K562 (cell line): ENCODE measurements around the gene NPIPB2.

Source experiments
- CEBPB ChIP-seq: fragments of 450-650 bp; IDR thresholded peaks from 2 replicates; pipeline ENCODE4 v1.6.1; 2016; ENCODE audit warnings: missing genetic modification characterization, missing compliant biosample characterization
- MTA3 ChIP-seq: fragments of 450-650 bp; formaldehyde crosslinking; IDR thresholded peaks from 2 replicates; pipeline ENCODE4 v1.6.1; 2017; ENCODE audit warnings: mild to moderate bottlenecking, borderline replicate concordance
- NCOA6 ChIP-seq: fragments of 450-650 bp; IDR thresholded peaks from 2 replicates; pipeline ENCODE4 v1.6.1; 2017; ENCODE audit warnings: mild to moderate bottlenecking
- RAD21 ChIP-seq, 2 experiments: fragments of 250-450 bp in 1 of 2; fragments of 450-650 bp in 1 of 2; sonication (Bioruptor Pico) in 1 of 2; formaldehyde crosslinking in 1 of 2; IDR thresholded peaks in 1 of 2; conservative IDR thresholded peaks in 1 of 2; 2 replicates each; pipeline versions ENCODE4 v1.4.0 to v1.8.0; 2020 to 2022; ENCODE audit warnings: mild to moderate bottlenecking in 2 of 2, moderate library complexity in 1 of 2
- RBBP5 ChIP-seq: fragments of 200-600 bp; sonication (generic); IDR thresholded peaks from 2 replicates; pipeline ENCODE4 v1.6.1; 2012; ENCODE audit warnings: borderline replicate concordance, mild to moderate bottlenecking, low read length, control low read depth, inconsistent platforms; ENCODE audit not compliant: insufficient read depth, poor library complexity, severe bottlenecking
- SREBF1 ChIP-seq: fragments of 150-350 bp; IDR thresholded peaks from 2 replicates; pipeline ENCODE4 v1.6.1; 2014; ENCODE audit warnings: antibody characterized with exemption, low read depth, low read length, borderline replicate concordance
- TF ChIP-seq, protein P1 (sequence below), 3 experiments: IDR thresholded peaks in 2 of 3; conservative IDR thresholded peaks in 1 of 3; 2 replicates each; pipeline ENCODE4 v1.5.1; 2011 to 2012; ENCODE audit warnings: low read length in 3 of 3, mild to moderate bottlenecking in 3 of 3, control low read depth in 2 of 3, improper control_type of control experiment in 1 of 3, inconsistent platforms in 1 of 3, low read depth in 1 of 3, mixed read lengths in 1 of 3, moderate library complexity in 1 of 3; ENCODE audit not compliant: insufficient read depth in 2 of 3
- TF ChIP-seq, protein P2 (sequence below), 2 experiments: fragments of 450-650 bp; formaldehyde crosslinking in 1 of 2; IDR thresholded peaks; 2 replicates each; pipeline versions ENCODE4 v1.4.0 to v1.6.1; 2014 to 2020; ENCODE audit warnings: mild to moderate bottlenecking in 2 of 2, borderline replicate concordance in 1 of 2, low read depth in 1 of 2

GRCh38 chr16:11913425-11914079 is 28.3 kb downstream of the NPIPB2 start:
- TF ChIP-seq CEBPB (tag) = no peak
- no peak for TF ChIP-seq RAD21 (CRISPR knock-in tag; conservative IDR thresholded peaks at IDR 0.05 in 1 of 2, IDR thresholded peaks at IDR 0.05 in 1 of 2)
- 0 out of 2 replicates have a peak, but pooled peaks have one; percentile 31 for TF ChIP-seq NCOA6
- TF ChIP-seq, protein P1, sequence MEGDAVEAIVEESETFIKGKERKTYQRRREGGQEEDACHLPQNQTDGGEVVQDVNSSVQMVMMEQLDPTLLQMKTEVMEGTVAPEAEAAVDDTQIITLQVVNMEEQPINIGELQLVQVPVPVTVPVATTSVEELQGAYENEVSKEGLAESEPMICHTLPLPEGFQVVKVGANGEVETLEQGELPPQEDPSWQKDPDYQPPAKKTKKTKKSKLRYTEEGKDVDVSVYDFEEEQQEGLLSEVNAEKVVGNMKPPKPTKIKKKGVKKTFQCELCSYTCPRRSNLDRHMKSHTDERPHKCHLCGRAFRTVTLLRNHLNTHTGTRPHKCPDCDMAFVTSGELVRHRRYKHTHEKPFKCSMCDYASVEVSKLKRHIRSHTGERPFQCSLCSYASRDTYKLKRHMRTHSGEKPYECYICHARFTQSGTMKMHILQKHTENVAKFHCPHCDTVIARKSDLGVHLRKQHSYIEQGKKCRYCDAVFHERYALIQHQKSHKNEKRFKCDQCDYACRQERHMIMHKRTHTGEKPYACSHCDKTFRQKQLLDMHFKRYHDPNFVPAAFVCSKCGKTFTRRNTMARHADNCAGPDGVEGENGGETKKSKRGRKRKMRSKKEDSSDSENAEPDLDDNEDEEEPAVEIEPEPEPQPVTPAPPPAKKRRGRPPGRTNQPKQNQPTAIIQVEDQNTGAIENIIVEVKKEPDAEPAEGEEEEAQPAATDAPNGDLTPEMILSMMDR (IDR thresholded peaks at IDR 0.05 in 2 of 3, conservative IDR thresholded peaks at IDR 0.05 in 1 of 3; ENCODE audit: insufficient read depth in 2 of 3, low read depth in 1 of 3, low read length in 3 of 3) = no peak
- TF ChIP-seq SREBF1 = no peak
- no peak for TF ChIP-seq RBBP5
- TF ChIP-seq MTA3 = 0 out of 2 replicates have a peak, but pooled peaks have one; percentile 16
- TF ChIP-seq, protein P2, sequence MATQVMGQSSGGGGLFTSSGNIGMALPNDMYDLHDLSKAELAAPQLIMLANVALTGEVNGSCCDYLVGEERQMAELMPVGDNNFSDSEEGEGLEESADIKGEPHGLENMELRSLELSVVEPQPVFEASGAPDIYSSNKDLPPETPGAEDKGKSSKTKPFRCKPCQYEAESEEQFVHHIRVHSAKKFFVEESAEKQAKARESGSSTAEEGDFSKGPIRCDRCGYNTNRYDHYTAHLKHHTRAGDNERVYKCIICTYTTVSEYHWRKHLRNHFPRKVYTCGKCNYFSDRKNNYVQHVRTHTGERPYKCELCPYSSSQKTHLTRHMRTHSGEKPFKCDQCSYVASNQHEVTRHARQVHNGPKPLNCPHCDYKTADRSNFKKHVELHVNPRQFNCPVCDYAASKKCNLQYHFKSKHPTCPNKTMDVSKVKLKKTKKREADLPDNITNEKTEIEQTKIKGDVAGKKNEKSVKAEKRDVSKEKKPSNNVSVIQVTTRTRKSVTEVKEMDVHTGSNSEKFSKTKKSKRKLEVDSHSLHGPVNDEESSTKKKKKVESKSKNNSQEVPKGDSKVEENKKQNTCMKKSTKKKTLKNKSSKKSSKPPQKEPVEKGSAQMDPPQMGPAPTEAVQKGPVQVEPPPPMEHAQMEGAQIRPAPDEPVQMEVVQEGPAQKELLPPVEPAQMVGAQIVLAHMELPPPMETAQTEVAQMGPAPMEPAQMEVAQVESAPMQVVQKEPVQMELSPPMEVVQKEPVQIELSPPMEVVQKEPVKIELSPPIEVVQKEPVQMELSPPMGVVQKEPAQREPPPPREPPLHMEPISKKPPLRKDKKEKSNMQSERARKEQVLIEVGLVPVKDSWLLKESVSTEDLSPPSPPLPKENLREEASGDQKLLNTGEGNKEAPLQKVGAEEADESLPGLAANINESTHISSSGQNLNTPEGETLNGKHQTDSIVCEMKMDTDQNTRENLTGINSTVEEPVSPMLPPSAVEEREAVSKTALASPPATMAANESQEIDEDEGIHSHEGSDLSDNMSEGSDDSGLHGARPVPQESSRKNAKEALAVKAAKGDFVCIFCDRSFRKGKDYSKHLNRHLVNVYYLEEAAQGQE (IDR thresholded peaks at IDR 0.05; ENCODE audit: borderline replicate concordance) = no peak
- TF ChIP-seq, protein P2 (CRISPR knock-in tag; IDR thresholded peaks at IDR 0.05; ENCODE audit: low read depth) = no peak
